CD4-positive, alpha-beta T cell treated with Interferon gamma for 1 hour (primary cell): Measurements from ENCODE around the gene PPIF.
"Not testable (repeated sequence)": the region's sequence is repeated elsewhere in the genome, so short reads cannot be mapped to it uniquely, and the experiment has no call there.

Source experiments
- DNase-seq: peaks from one replicate; pipeline ENCODE4 v3.0.0-alpha.2; 2020

The PPIF gene

GRCh38 chr10:79332610-79333315 is 14.5 kb upstream of the PPIF start:
- not testable (repeated sequence) for DNase-seq

GRCh38 chr10:79333513-79333912 is 13.8 kb upstream of the PPIF start:
- no peak for DNase-seq

DNA sequence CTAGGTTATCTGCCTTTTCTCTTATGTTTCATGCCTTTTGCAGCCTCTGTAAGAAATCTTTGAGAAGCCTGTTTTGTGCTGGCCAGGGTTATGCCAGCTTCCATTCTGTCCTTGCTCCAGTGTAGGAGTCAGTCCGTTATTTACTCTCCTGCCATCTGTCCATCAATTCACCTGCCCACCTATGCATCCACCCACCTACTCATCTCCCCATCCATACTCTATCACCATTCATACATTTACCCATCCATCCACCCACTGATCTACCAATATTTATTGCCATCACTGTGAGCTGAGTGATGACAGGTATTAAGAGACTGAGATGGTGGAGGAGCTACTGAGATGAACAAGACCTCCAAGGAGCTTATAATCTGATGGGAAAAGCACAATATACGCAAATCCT is 12.7 kb upstream of the PPIF start:
- DNase-seq: no peak

GRCh38 chr10:79335094-79335469 is 12.2 kb upstream of the PPIF start:
- no peak for DNase-seq

- DNase-seq: no peak
These were observed 11.6 kb upstream of the PPIF start for GRCh38 chr10:79335470-79336235.

GRCh38 chr10:79336276-79336675 is 11.0 kb upstream of the PPIF start:
- DNase-seq: no peak

DNA sequence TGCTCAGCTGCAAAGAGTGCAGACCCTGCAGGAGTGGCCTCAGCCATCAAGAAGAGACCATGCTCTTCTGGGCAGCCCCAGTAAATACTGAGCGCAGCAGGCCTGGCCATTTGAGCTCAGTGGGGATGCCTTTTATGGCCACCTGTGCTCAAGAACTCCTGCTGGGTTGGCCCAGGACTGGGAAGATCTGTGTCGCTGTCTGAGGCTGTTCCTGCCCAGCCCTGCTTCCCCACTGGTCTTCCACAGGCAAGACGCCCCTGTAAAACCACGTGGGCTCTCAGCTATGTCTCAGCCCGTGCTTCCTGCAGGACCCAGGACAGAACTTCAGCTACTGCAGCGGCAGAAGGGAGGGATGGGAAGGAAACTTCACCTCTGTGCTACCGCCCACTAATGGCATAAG is 10.5 kb upstream of the PPIF start:
- DNase-seq: no peak

DNA sequence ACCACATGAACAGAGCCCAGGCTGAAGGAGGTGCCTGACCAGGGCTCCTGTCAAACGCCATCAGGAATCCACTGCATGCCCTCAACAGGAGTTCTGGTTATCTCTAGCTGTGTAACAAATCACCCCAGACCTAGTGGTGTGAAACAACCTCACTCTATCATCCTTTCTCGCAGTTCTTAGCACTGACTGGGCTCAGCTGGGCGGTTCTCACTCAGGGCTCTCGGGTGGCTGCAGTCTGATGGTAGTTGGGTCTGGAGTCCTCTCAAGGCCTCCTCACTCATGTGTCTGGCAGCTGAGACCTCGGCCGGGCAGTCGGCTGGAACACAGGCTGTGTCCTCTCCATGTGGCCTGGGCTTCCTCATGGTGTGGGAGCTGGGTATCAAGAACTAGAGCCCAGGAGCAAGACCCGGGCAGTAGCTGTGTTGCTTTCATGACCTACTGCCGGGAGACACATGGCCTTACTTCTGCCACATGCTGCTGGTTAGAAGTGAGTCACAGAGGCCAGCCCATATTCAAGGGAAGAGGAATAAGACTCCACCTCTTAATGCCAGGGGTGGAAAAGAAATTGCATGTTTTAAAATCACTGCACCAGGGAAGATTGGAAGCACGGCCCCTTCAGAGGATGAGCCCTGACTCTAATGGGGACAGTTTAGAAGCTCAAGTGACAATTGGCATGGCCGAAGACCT is 9.3 kb upstream of the PPIF start:
- DNase-seq: not testable (repeated sequence)

- DNase-seq: no peak
These were observed 8.0 kb upstream of the PPIF start for GRCh38 chr10:79339266-79339665.

- DNase-seq: no peak
These were observed 6.5 kb upstream of the PPIF start for GRCh38 chr10:79340646-79341244.

- no peak for DNase-seq
These were observed 4.9 kb upstream of the PPIF start for GRCh38 chr10:79342295-79342761.

- no peak for DNase-seq
These were observed 4.3 kb upstream of the PPIF start for GRCh38 chr10:79342811-79343561.

DNA sequence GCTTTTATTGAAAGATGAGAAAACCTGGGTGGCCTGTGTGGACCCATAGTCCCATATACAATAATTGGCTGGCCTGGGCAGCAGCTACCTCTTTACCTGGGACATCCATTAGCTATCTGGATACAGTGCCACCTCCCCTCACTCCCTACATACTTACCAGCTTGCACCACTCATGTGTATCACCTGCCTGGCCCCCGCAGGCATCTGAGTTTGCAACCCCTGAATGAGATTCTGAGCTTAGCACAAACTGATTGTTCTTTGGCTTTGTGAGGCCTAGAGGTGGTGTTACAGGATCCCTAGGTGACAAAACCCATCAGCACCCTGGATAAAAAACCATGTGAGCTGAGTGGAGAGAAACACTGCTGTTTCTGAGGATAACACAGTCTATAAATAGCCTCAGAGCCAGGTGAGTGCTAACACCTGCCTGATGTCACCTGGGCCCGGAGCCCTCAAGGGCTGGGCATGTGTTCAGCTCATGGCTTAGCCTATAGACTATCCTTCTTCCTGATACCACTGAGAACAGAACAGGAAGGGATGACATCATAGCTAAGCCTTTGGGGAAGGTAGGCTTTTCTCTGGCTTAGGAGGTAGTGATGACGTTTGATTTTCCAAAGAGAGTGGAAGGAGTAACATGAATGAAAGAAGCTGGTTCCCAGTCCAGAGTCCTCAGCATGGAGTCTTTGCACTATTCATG is 2.6 kb upstream of the PPIF start:
- no peak for DNase-seq

DNA sequence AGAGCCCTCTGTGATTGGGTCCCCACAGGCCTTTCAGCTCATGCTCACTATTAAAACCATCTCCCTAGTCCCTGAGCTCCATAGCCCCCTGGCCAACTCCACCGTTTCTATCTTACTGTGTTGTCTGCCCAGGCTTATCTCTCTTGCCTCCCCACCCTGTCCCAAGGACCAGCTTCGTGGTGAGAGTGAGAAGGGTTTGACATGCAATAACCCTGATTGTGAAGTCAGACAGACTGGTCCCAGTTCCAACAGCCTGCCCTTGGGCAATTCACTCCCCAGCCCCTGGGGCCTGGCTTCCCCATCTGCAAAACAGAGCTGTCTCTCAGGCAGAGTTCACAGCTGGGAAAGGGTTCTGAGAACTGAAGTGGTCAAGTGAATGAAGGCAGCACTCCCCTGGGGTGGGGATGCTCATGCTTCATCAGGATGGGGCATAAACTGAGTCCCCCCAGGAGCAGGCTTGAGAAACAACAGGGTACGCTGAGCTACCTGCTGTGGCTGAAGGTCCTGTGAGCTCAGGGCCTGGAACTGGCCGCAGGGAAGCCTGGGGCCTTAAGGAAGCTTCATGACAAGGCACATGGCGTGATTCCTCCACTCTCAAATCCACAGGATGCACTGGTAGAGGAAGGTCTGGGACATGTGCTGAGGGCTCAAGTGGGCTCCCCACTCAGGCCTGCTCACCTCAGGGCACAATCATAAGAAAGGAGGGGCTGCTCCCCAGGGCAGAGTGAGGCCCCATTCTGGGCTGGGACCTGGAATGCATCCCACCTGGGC is 1.8 kb upstream of the PPIF start:
- peak; percentile 23 for DNase-seq

DNA sequence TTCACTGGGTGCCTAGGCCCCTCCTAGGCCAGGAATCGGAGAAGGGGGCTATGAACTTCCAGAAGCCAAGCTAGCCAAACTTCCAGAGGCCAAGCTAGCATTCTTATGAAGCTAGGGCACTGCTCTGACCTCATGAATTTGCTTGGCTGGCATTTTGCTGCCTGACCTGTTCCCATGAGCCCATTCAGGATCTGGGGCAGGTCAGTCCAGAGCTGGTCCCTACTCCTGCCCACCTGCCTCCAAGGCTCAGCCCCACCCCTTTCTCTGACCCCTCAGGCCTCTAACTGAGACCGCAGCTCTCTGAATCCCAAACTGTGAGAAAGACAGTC is 1.3 kb upstream of the PPIF start:
- no peak for DNase-seq

GRCh38 chr10:79346388-79347225 is 662 bp upstream of the PPIF start:
- DNase-seq: no peak

GRCh38 chr10:79347894-79348639 is 798 bp downstream of the PPIF start:
- DNase-seq: peak; percentile 81

DNA sequence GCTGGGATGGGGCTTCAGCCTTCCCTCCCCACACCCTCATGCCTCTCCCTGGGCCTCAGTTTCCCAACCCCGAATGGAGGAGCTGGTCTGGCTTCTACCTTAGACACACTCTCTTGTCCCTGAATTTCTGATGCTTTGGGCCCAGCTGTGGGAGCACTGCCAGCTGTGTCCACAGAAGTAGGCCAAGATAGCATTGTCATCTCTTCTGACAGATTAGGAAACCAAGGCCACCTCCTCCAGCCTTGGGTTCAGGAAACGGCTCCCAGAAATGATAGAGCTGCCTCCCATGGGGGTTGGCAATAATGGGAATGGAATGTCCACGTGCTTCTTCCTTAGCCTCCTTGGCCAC is 1.3 kb downstream of the PPIF start:
- DNase-seq: no peak

DNA sequence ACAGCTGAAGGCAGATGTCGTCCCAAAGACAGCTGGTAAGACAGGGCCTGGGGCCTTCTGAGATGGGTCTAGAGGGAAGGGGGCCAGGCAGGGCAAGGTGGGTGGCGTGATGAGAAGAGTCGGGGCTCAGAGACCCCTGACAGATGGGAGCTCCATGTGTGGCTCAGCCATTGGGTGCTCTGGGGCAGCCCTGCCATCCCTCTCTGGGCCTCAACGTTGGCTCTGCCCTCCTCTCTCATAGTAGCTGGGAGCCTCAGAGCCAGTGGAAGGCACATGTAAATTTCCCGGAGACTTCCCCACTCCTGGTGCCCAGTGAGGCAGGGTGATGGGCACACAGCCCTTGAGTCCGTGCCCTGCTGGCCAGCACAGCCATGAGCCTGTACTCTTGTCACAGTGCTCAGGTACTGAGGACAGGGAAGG is 1.8 kb downstream of the PPIF start:
- DNase-seq: no peak
